ENCODE measurements around the gene ACACA.

The ACACA gene

GRCh38 chr17:37124821-37125173, 281.8 kb downstream of the ACACA start:
- DNase-seq: no peak

DNA sequence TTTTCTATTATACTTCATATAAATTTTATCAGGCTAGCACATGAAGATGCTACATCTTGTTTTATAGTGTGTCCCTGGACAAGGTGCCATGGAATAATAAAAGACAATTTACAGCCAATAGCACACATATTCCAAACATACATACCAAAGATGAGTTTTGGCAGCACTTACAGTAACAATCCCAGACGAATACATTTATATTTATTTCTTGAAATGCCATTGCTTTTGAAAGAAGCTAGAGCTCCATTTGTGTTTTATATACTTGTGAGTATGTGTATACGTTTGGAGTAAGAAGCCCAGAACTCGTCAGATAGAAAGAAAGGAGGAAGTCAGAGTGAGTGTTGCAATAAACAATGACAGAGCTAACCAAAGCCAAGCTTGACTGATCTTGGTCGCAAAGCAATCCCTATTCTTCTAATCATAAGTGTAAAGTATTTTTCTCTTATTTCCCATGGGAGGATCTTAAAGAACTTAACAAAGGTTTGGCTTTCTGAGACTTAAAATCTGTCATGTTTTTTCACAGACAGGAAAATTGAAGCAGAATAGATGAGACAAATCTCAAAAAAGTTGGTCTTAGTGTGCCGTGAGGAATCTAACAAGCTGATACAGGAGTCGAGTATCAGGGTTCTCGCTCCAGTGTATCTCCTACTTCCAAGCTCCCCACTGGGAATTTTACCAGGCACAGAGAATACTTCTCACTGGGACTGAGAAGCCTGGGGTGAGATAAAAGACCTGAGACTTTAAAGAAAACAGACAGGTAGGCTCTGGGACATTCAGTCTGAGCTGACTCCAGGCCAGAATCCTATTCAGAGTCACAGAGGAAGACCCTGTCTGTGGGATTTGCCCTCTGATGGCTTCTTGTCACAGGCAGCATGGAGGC, 282.5 kb downstream of the ACACA start:
- DNase-seq: no peak

- no peak for DNase-seq
Measured at GRCh38 chr17:37123386-37123785, 283.2 kb downstream of the ACACA start.

DNA sequence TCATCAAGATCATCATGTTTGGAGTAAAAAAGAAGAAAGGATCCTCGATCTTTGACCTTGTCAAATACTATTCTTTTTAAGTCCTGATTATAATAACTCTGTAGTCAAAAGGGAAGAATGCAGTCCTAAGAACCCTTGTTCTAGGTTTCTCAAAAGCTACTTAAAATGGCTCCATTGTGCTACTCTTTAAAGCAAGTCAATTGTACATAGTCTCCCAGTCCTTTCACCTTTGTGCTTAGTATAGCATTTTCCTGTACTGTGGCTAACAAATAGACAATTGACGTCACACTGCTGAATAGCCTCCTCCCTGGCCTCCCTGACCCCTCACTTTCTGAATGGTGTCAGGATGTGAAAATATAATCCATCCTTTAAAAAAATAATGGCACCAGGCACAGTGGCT, 285.0 kb downstream of the ACACA start:
- DNase-seq: no peak

GRCh38 chr17:37118366-37119137, 288.1 kb downstream of the ACACA start:
- DNase-seq: no peak

GRCh38 chr17:37117373-37118142, 289.1 kb downstream of the ACACA start:
- DNase-seq: peak in 1 of 14 donors; percentile 13

GRCh38 chr17:37116671-37117185, 289.9 kb downstream of the ACACA start:
- DNase-seq: no peak

- DNase-seq: peak in 4 of 14 donors; percentile 5 to 40 (median 21)
Measured at GRCh38 chr17:37111329-37111728, 295.3 kb downstream of the ACACA start.

DNA sequence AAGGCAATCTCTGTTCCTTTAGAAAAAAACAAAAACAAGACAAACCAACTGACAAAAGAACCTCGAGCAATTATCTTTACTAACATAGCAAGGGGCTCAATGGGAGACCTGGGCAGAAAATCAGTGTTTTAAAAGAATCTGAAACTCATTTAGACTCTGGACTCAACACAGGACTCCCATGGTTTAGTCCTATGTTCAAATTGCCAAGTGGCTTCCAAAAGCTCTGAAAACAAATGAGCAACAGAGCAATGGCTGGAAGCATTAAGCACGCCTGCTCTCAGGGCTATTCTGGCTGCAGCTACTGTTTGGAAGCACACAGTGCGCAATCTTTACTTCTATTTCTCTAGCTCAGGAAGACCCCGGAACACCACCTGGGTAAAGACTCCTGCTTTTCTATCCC, 295.9 kb downstream of the ACACA start:
- peak in 3 of 14 donors; percentile 6 to 40 (median 22) for DNase-seq

DNA sequence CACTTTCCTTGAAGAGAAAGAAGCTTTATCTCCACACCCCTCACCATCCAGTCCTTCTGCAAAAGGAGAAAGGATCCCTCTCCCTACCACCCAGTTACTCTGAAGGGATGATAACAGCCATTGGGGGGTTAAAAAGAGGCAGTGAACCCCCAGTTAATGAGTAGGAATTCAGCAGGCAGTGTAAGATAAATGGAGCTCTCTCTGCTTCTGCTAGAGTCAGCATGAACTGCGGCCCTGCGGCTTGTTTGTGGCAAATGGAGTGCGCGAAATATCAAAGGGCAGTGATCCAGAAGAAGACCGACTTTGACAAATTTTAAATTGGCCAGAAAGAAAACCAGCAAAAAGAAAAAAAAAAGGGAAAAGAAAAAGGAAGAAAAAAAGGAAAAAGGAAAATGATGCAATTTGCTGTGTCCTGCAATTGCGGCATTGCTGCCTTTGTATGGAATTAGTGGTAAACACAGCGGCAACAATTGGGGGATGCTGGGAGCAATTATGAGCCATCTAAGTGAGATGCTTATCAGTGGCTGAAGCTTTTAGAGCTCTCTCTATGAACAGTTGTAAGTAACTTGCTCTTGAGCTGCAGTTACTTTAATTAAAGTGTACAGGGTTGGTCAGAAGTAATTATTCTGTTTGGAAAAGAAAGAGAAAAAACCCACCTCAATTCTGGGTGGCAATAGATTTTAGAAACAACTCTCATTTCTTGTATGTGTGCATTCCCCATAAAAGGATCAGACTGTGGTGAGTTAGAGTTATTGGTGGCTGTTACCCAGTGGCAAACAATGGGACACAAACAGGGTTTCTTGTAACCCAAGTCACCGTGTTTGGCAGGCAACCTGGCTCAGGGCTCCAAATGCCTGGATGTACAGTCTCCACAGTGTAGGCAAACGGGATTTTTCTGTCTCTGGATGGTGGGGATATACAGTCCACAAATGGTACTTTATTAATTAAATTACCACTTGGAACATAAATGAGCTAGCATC, 296.6 kb downstream of the ACACA start:
- DNase-seq: peak in 2 of 14 donors; percentile 6 to 10

GRCh38 chr17:37109106-37109505, 297.5 kb downstream of the ACACA start:
- no peak for DNase-seq

- peak in 12 of 14 donors; percentile 9 to 81 (median 56) for DNase-seq
Measured at GRCh38 chr17:37107406-37108083, 299.1 kb downstream of the ACACA start.

- no peak for DNase-seq
Measured at GRCh38 chr17:37106049-37106448, 300.6 kb downstream of the ACACA start.

- DNase-seq: no peak
Measured at GRCh38 chr17:37103231-37103630, 303.4 kb downstream of the ACACA start.

DNA sequence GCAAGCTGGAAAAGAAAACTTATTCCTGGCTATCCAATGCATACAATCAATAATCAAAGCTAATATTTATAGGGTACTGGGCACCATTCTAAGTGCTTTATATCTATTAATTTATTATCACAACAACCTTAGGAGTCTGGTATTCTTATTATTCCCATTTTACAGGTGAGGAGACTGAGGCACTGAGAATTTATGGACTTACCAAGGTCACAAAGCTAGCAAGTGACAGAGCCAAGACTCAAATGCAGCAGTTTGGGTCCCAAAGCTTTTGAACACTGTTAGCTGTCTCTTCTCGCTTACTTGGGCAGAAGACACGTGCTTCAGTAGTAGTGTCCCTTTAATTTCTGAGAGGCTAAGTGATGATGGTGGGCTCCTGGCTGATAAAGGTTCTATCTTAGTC, 305.3 kb downstream of the ACACA start:
- DNase-seq: no peak

GRCh38 chr17:37100231-37100630, 306.4 kb downstream of the ACACA start:
- DNase-seq: no peak

GRCh38 chr17:37098910-37099664, 307.5 kb downstream of the ACACA start:
- no peak for DNase-seq

DNA sequence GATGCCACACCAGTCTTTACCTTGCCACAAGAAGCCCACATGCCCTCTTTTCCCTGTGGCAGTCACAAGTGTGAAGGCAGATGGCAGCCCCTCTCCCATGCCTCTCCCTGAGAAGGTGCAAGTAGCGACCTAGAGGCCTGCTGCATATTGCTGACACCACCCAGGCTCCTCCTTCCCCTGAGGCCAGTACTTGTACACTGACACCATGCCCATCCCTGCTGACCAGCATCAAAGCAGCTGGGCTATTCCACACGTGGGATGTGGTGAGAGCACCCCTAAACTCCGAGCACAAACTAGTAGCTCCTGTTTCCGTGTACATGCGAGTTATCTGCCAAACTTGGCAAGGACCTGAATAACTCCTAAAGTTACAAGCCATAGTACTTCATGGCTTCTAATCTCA, 308.5 kb downstream of the ACACA start:
- no peak for DNase-seq

DNA sequence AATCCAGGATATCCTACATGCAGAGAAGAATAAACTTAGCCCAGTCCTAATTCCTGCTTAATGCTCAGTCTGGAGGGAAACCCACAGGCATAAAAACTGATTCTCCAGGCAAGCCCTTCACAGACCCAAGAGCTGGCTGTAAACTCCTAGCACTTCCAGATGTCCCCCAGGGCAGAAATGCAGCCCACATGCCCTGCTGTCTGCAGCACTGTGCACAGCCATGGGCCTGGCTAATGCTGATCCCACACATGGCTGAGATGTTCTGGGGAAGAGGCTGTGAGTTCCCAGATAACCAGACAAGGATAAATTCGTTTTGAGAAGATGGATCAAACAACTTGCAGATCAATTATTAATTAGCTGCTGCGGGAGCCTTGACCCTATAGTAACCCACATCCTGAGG, 309.5 kb downstream of the ACACA start:
- DNase-seq: no peak

DNA sequence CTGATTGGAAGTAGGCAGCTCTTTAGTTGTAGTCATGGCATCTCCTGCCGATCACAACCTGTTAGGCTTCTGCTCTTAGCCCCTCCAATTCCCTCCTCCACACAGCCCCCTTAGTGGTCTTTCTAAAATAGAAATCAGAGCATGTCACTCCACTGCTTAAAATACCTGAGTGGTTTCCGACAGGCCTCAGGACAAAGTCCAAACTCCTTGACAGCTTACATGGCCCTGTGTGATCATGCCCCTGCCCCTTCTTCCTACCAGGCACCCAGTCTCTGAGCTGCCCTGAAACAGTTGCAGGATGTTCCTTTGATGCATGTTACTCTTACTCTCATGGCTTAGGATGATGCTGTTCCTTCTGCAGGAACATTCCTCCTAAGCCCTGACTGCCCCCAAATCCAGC, 310.6 kb downstream of the ACACA start:
- no peak for DNase-seq
